Osteocyte (in vitro differentiated cells): ENCODE data around the gene TRIM33. TPM values are rescaled to one million over a fixed set of nuclear protein-coding genes. Genes with fewer than 3 reads are reported as not detected.
A peak's percentile ranks its signal among the peaks of the same experiment; 100 is the strongest.
"Not testable (repeated sequence)": the region's sequence is repeated elsewhere in the genome, so short reads cannot be mapped to it uniquely, and the experiment has no call there.

Source experiments
- DNase-seq: peaks from one replicate; pipeline ENCODE4 v3.0.0; 2021; ENCODE audit warnings: mixed read lengths; ENCODE audit not compliant: unreplicated experiment; ENCODE audit errors: extremely low spot score
- H3K27ac Mint-ChIP-seq: one replicate; pipeline ENCODE4 v1.8.0; 2021; ENCODE audit warnings: mild to moderate bottlenecking, mixed read lengths; ENCODE audit not compliant: unreplicated experiment
- H3K27me3 Mint-ChIP-seq: one replicate; pipeline ENCODE4 v1.8.0; 2021; ENCODE audit warnings: mixed read lengths; ENCODE audit not compliant: unreplicated experiment
- H3K36me3 Mint-ChIP-seq: one replicate; pipeline ENCODE4 v1.8.0; 2021; ENCODE audit warnings: mixed read lengths; ENCODE audit not compliant: unreplicated experiment
- H3K4me1 Mint-ChIP-seq: one replicate; pipeline ENCODE4 v1.8.0; 2021; ENCODE audit warnings: mixed read lengths; ENCODE audit not compliant: unreplicated experiment
- H3K4me3 Mint-ChIP-seq: one replicate; pipeline ENCODE4 v1.8.0; 2021; ENCODE audit warnings: mild to moderate bottlenecking, moderate library complexity, mixed read lengths; ENCODE audit not compliant: unreplicated experiment
- H3K9me3 Mint-ChIP-seq: one replicate; pipeline ENCODE4 v1.8.0; 2021; ENCODE audit warnings: mixed read lengths; ENCODE audit not compliant: unreplicated experiment
- total RNA-seq: library from RNA; stranded (reverse); gene quantifications from 2 replicates; pipeline ENCODE4 v1.2.1, GENCODE V29; 2021
- TF ChIP-seq, protein P1 (sequence below): fragments of 200-600 bp; sonication (generic); IDR thresholded peaks from 2 replicates; pipeline ENCODE4 v1.5.0; 2021; ENCODE audit warnings: antibody characterized with exemption, mild to moderate bottlenecking, moderate library complexity

Gene TRIM33
- total RNA-seq, 1 donor from 2014 or later = 32.2 TPM

DNA sequence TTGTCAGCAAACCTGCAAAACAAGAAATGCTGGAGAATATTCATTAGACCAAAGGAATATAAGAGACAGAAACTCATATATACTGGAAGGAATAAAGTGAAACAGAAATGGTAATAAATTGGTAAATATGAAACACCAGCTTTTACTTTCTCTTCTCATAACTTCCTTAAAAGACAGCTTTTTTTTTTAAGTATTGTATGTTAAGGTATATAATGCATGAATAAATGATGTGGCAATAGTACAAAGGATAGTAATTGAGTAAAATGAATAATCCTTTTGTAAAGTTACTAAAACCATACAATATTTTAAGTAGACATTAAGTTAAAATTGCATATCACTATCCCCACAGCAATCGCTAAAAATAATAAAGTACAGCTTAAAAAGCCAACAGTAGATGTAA, 64.8 kb downstream of the TRIM33 start:
- peaks cover 2% of the 10 kb centered on the region for H3K4me1 Mint-ChIP-seq
- no peaks in the 10 kb centered on the region for H3K9me3 Mint-ChIP-seq
- DNase-seq = no peak
- peaks cover 26% of the 10 kb centered on the region for H3K36me3 Mint-ChIP-seq
- TF ChIP-seq, protein P1, sequence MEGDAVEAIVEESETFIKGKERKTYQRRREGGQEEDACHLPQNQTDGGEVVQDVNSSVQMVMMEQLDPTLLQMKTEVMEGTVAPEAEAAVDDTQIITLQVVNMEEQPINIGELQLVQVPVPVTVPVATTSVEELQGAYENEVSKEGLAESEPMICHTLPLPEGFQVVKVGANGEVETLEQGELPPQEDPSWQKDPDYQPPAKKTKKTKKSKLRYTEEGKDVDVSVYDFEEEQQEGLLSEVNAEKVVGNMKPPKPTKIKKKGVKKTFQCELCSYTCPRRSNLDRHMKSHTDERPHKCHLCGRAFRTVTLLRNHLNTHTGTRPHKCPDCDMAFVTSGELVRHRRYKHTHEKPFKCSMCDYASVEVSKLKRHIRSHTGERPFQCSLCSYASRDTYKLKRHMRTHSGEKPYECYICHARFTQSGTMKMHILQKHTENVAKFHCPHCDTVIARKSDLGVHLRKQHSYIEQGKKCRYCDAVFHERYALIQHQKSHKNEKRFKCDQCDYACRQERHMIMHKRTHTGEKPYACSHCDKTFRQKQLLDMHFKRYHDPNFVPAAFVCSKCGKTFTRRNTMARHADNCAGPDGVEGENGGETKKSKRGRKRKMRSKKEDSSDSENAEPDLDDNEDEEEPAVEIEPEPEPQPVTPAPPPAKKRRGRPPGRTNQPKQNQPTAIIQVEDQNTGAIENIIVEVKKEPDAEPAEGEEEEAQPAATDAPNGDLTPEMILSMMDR = no peak
- no peak overlapping the region for H3K27ac Mint-ChIP-seq
- H3K4me3 Mint-ChIP-seq = no peak overlapping the region
- H3K27me3 Mint-ChIP-seq = no peaks in the 10 kb centered on the region

DNA sequence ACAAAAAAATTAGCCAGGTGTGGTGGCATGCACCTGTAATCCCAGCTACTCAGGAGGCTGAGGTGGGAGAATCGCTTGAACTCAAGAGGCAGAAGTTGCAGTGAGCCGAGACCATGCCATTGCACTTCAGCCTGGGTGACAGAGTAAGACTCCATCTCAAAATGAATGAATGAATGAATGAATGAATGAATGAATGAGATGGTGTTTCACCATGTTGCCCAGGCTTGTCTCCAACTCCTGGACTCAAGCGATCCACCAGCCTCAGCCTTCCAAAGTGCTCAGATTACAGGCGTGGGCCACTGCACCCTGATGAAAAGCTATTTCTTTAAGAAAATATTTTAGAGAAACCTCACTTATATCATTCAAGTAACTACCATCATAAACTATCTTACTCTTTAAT, 67.8 kb downstream of the TRIM33 start:
- H3K4me3 Mint-ChIP-seq, DNase-seq, H3K27ac Mint-ChIP-seq, H3K9me3 Mint-ChIP-seq, H3K27me3 Mint-ChIP-seq: not testable (repeated sequence)
- Mint-ChIP-seq H3K36me3 (peaks cover 36% of the 10 kb centered on the region), H3K4me1 (peaks cover 16% of the 10 kb centered on the region)

DNA sequence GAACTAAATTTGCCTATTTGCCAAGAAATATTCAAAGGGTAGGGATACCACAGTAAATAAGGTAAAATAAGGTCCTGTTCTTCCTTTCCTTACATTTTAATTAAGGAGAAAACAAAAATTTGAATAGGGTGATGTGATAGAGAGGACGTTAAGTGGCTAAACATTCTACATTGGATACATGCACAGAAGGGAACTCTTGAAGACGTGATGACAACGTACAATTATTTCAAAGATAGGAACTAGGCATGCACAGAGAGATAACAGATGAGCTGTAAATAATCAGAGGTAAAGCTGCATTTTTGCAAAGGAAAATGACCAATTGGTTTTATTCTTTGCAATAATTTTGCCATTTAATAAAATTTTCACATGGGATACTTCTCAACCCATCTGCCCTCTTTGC, 69.7 kb downstream of the TRIM33 start:
- TF ChIP-seq, protein P1 = no peak
- no peaks in the 10 kb centered on the region for H3K27me3 Mint-ChIP-seq
- H3K36me3 Mint-ChIP-seq = peaks cover 36% of the 10 kb centered on the region
- H3K9me3 Mint-ChIP-seq = peaks cover 5% of the 10 kb centered on the region
- H3K27ac Mint-ChIP-seq = no peak overlapping the region
- H3K4me3 Mint-ChIP-seq = no peak overlapping the region
- DNase-seq = no peak
- peaks cover 16% of the 10 kb centered on the region for H3K4me1 Mint-ChIP-seq

DNA sequence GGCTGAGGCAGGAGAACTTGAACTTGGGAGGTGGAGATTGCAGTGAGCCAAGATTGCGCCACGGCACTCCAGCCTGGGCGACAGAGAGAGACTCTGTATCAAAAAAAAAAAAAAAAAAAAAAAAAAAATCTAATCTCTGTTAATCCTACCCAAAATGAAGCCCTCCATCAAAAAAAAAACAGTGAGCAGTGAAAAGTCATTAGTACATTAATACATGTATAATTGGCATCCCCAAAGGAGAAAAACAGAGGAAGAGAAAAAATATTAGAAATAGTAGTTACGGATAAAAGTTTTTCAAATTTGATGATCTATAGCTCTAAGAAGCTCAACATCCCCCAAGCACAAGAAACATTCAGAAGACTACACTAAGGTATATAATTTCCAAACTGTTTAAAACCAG, 71.6 kb downstream of the TRIM33 start:
- Mint-ChIP-seq H3K36me3 (peaks cover 27% of the 10 kb centered on the region), H3K9me3 (peaks cover 5% of the 10 kb centered on the region), H3K27me3 (no peaks in the 10 kb centered on the region), H3K4me3 (no peak overlapping the region), H3K4me1 (peaks cover 16% of the 10 kb centered on the region), H3K27ac (peak overlapping the region; percentile 43)
- DNase-seq = no peak
- TF ChIP-seq, protein P1 = no peak

DNA sequence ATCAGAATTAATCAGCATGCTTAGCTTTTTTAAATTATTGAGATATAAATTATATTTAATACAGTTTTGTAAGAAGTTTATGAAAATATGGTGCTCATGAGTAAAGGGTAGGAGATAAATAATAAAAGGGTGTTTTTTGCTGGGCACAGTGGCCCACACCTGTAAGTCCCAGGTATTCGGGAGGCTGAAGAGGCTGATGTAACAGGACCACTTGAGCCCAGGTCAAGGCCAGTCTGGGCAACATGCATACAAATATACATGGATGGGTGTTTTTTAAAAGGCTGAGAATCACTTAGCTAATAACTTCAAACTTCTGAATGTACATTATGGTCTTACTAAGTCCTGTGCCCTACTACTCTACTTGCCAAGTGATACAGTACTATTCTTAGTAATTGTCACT, 73.2 kb downstream of the TRIM33 start:
- H3K4me3 Mint-ChIP-seq = no peak overlapping the region
- no peak overlapping the region for H3K27ac Mint-ChIP-seq
- H3K4me1 Mint-ChIP-seq = peaks cover 16% of the 10 kb centered on the region
- peaks cover 28% of the 10 kb centered on the region for H3K36me3 Mint-ChIP-seq
- no peak for DNase-seq
- no peaks in the 10 kb centered on the region for H3K27me3 Mint-ChIP-seq
- H3K9me3 Mint-ChIP-seq = peaks cover 5% of the 10 kb centered on the region
- TF ChIP-seq, protein P1 = no peak

DNA sequence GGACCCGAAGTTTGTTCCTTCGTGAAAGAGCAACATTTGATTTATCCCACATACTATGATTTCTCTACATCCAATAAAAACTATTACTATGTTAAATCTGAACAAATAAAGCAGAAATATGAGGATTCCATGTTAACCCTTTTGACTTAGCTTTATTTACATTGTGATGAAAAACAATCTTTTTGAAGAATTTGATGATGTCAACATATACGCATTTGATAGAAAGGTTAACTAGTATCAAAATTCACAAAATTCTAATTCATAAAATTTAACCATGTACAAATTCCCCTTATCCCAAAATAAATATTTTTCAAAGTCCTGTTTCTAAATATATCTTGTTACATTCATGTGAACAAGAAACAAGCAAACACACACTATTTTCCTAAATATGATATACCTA, 74.2 kb downstream of the TRIM33 start:
- Mint-ChIP-seq H3K36me3 (peaks cover 30% of the 10 kb centered on the region), H3K9me3 (peaks cover 5% of the 10 kb centered on the region), H3K4me1 (peaks cover 16% of the 10 kb centered on the region), H3K27me3 (no peaks in the 10 kb centered on the region), H3K4me3 (no peak overlapping the region), H3K27ac (no peak overlapping the region)
- TF ChIP-seq, protein P1 = no peak
- DNase-seq = no peak
